ENCODE data around the gene CHRNE. TPM values are rescaled to one million over a fixed set of nuclear protein-coding genes. Genes with fewer than 3 reads are reported as not detected.
"Not testable (repeated sequence)": the region's sequence is repeated elsewhere in the genome, so short reads cannot be mapped to it uniquely, and the experiment has no call there.

Gene CHRNE
- polyA plus RNA-seq, 1 donor: 2.3 TPM

GRCh38 chr17:4906642-4907041 lies 3.7 kb upstream of the CHRNE start:
- not testable (repeated sequence) for DNase-seq (ENCODE audit: low read depth)

DNA sequence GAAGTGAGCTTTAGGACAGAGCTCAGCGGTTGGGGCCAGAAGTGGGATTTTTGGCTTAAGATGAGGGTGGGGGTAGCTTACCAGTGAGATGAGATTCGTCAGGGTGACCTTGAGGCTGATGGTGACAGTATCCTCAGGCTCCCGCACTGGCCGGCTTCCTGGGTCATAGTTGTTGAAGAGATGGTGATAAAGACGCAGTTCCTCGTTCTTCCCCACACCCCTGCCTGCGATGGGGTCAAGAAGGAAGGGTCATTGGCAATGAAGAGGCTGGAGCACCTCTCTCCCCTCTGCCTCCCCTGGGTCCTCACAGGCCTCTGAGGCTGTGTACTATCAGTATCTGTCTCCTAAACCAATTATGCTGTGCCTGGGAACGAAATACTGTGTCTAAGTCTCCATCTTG lies 358 bp downstream of the CHRNE start:
- no peak for DNase-seq (ENCODE audit: low read depth)

- DNase-seq (ENCODE audit: low read depth): no peak
Measured at GRCh38 chr17:4901648-4902344, 1.1 kb downstream of the CHRNE start.

DNA sequence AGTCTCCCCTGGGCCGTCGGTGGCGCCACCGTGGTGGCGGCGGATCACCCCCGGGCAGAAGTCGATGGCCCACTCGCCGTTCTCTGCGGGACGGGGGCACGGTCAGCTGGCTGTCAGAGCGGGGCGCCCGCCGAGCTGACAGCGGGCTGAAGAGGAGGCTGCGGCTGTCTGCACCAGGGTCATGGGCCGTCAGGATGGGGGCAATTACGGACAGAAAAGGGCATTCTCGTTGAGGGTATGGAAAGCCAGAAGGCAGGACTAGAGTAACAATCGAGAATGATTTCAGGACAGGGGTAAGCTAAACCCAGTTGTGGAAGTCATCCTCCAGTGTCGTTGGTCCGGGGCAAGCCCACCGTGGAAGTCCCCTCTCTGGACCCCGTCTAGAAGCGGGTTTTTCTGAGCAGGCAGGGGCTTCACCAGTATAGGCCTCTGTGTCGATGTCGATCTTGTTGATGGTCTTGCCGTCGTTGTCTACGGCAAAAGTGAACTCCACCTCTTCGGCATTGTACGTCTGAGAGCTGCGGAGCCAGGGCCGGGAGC lies 1.7 kb downstream of the CHRNE start:
- no peak for DNase-seq (ENCODE audit: low read depth)

DNA sequence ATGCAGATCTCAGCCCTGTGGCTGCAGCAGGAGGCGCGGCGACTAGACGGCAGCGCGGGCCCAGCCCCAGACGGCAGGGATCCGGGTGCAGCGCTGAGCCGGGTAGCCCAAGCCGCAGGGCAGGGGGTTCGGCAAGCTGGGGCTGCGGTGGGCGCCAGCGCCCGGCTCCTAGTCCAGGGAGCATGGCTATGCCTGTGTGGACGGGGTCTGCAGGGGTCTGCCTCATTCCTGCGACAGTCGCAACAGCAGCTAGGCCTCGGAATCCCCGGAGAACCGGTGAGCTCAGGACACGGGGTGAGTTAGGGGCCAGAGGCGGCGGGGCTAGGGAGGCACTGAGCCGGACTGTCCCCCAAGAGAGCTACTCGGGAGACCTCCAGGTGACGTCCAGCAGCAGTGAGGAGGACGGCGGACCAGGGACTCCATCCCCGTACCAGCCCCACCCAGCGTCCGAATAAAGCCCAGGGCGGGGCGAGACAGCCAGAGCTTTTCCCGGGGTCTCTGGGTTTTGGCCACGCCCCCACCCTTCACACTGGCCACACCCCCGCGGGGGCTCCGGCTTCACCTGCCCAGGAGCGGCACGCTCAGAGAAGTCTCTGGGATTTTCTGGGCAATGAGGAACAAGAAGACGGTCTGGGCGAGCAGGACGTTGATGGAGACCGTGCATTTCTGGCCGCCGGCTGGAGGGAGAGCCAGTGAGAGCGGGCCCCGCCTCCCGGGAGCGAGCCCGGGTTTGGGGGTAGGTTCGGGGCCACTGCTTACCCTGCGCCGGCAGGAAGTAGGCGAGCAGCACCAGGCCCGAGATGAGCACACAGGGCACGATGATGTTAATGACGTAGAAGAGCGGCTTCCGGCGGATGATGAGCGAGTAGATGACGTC lies 2.4 kb downstream of the CHRNE start:
- no peak for DNase-seq (ENCODE audit: low read depth)

DNA sequence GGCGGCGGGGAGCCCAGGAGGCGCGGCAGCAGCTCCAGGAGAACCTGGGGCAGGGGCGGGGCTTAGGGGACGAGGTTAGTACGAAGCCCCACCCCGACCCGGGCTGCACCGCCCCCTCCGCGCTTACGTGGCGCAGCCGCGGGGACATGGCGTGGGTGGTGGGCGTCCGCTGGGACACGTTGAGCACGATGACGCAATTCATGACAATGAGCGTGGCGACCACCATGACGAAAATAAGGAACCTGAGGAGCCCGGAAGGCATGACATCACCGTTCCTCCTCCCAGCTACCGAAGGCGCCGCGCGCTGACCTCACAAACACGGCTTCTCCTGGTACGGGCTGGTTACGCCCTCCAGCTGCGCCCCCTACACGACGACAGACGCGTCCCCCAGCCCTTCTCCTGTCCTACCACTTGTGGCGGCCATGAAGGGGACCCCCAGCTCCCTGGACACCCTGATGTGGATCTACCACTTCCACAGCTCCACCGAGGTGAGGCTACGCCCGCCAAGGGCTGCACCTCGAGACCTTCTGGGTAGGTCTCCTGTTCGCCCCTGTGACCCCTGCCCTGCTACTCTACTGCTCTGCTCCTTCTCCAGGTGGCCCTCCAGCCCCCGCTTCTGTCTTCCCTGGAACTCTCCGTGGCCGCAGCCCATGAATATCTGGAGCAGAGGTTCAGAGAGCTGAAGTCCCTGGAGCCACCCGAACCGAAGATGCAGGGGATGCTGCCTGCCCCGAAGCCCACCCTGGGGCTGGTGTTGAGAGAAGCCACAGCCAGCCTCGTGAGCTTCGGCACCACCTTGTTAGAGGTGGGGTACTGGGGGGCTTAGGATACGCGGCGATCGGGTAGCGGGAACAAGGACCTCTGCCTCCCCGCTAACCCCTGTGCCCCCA lies 3.3 kb downstream of the CHRNE start, which contains the start of gene C17orf107:
Gene C17orf107, plus strand, starts transcription at position 196 of the 890 bp plus-strand sequence. Its CDS starts 227 bp downstream, at position 423.
- peak; percentile 47 for DNase-seq (ENCODE audit: low read depth)

- no peak for DNase-seq (ENCODE audit: low read depth)
Measured at GRCh38 chr17:4898927-4899326, 4.0 kb downstream of the CHRNE start.

GRCh38 chr17:4898351-4898750 lies 4.5 kb downstream of the CHRNE start:
- no peak for DNase-seq (ENCODE audit: low read depth)

- no peak for DNase-seq (ENCODE audit: low read depth)
Measured at GRCh38 chr17:4897785-4898184, 5.1 kb downstream of the CHRNE start.

DNA sequence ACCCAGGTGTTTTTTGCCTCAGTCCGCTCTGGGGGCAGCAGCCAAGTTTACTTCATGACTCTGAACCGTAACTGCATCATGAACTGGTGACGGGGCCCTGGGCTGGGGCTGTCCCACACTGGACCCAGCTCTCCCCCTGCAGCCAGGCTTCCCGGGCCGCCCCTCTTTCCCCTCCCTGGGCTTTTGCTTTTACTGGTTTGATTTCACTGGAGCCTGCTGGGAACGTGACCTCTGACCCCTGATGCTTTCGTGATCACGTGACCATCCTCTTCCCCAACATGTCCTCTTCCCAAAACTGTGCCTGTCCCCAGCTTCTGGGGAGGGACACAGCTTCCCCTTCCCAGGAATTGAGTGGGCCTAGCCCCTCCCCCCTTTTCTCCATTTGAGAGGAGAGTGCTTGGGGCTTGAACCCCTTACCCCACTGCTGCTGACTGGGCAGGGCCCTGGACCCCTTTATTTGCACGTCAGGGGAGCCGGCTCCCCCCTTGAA lies 5.7 kb downstream of the CHRNE start:
- no peak for DNase-seq (ENCODE audit: low read depth)

DNA sequence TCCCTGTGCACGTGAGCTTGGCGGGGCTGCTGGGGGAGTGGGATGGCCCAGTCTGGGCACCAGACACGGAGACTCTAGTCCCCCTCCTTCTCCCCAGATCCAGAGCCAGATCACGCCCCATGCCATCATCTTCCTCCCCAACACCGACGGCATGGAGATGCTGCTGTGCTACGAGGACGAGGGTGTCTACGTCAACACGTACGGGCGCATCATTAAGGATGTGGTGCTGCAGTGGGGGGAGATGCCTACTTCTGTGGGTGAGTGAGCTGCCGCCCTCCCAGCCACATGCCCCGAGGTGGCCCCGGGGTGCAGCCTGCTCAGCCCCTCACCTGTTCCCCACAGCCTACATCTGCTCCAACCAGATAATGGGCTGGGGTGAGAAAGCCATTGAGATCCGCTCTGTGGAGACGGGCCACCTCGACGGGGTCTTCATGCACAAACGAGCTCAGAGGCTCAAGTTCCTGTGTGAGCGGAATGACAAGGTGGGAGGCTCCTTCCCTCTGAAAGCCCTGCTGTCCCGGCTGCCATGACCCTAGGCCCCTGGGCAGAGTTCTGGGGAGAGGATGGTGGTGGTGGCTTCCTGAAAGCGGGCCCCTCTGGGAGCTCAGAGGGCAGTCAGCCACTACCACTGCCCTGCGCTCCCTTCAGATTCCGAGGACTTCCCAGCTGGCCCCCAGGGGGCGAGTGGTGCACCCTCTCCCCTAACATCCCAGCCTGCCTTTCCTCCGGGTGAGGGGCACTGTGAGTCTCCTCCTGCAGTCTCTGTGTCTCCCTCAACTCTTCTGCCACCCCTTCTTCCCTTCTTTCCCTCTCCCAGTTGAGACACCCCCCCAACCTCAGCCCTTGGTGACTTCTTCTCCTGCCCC lies 6.3 kb downstream of the CHRNE start:
- no peak for DNase-seq (ENCODE audit: low read depth)

DNA sequence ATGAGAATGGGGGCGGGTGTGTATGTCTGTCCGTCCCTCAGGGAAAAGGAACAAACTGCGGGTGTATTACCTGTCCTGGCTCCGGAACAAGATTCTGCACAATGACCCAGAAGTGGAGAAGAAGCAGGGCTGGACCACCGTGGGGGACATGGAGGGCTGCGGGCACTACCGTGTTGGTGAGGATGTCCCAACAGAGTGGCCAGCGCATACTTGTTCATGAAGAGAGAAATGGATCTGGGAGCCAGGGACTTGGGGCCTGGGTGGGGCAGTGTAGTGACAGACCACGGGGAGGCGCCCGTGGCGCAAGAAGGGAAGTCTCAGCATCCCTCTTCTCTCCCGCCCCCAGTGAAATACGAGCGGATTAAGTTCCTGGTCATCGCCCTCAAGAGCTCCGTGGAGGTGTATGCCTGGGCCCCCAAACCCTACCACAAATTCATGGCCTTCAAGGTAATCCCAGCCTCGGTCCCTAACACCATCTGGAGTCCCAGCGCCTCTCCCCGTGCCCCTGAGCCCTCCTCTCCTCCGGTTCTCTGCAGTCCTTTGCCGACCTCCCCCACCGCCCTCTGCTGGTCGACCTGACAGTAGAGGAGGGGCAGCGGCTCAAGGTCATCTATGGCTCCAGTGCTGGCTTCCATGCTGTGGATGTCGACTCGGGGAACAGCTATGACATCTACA lies 7.1 kb downstream of the CHRNE start:
- DNase-seq (ENCODE audit: low read depth): no peak

- no peak for DNase-seq (ENCODE audit: low read depth)
Measured at GRCh38 chr17:4895121-4895520, 7.8 kb downstream of the CHRNE start.

DNA sequence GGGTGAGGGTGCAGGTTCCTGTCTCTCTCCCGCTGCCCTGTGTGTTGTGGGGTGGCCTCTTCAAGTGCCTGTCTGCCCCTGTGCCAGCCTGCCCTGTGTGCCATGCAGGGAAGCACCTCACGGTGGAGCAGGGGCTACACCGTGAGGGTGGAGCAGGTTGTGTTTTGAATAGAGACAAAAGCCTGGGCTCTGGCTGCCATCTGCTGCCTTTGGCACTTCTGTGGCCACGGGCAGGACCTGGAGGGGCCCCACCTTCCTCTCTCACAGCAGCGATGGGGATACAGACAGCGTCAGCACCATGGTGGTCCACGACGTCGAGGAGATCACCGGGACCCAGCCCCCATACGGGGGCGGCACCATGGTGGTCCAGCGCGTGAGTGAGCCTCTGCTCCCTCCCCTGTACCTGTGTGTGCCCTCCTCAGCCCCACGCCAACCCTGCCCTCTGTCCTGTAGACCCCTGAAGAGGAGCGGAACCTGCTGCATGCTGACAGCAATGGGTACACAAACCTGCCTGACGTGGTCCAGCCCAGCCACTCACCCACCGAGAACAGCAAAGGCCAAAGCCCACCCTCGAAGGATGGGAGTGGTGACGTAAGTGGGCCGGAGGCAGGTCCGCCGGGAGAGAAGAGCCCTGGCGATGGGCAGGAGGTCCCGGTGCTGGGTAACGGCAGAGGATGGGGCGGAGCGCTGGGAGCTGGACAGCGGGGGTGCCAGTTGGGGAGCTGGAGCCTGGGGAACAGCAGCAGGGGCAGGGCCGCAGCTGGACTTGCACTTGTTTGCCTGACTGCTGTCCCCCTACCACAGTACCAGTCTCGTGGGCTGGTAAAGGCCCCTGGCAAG lies 9.0 kb downstream of the CHRNE start:
- no peak for DNase-seq (ENCODE audit: low read depth)

GRCh38 chr17:4893272-4893671 lies 9.6 kb downstream of the CHRNE start:
- DNase-seq (ENCODE audit: low read depth): no peak

GRCh38 chr17:4892499-4893221 lies 10.2 kb downstream of the CHRNE start:
- no peak for DNase-seq (ENCODE audit: low read depth)

GRCh38 chr17:4891411-4892410 lies 11.2 kb downstream of the CHRNE start:
- no peak for DNase-seq (ENCODE audit: low read depth)

Measured in forelimb muscle (tissue), 1 donor.